Measurements from ENCODE around the gene MYO5C. TPM values are rescaled to one million over a fixed set of nuclear protein-coding genes. Genes with fewer than 3 reads are reported as not detected.

The MYO5C gene
- total RNA-seq, 1 donor from 2014 or later: 10.3 TPM

DNA sequence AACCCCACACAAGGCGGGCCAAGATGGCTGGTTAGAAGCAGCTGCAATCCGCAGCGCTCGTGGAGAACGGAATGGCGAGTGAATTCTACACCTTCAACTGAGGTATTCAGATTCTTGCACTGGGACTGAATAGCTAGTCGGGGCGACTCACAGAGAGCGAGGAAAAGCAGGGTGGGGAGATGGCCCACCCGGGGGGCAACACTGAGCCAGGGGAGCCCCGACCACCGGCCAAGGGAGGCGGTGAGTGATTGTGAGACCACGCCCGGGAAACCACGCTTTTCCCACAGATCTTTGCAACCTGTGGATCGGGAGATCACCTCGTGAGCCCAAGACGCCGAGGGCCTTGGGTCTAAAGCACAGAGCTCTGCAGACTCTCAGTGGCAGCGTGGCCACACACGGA is 132.7 kb downstream of the MYO5C start:
- no peaks in the 10 kb centered on the region for H3K27me3 ChIP-seq
- H3K4me1 ChIP-seq: no peaks in the 10 kb centered on the region
- H3K36me3 ChIP-seq: peaks cover 0 to 6% of the 10 kb centered on the region in 2 donors
- no peaks in the 10 kb centered on the region for H3K9me3 ChIP-seq
- intact Hi-C loops (cut with DNase I): no loop called here
- no peak for DNase-seq (ENCODE audit: extremely low spot score in 2 of 2)
- TF ChIP-seq, protein P1, sequence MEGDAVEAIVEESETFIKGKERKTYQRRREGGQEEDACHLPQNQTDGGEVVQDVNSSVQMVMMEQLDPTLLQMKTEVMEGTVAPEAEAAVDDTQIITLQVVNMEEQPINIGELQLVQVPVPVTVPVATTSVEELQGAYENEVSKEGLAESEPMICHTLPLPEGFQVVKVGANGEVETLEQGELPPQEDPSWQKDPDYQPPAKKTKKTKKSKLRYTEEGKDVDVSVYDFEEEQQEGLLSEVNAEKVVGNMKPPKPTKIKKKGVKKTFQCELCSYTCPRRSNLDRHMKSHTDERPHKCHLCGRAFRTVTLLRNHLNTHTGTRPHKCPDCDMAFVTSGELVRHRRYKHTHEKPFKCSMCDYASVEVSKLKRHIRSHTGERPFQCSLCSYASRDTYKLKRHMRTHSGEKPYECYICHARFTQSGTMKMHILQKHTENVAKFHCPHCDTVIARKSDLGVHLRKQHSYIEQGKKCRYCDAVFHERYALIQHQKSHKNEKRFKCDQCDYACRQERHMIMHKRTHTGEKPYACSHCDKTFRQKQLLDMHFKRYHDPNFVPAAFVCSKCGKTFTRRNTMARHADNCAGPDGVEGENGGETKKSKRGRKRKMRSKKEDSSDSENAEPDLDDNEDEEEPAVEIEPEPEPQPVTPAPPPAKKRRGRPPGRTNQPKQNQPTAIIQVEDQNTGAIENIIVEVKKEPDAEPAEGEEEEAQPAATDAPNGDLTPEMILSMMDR (IDR thresholded peaks at IDR 0.05): no peak
- TF ChIP-seq POLR2AphosphoS5 (IDR thresholded peaks at IDR 0.05; ENCODE audit: insufficient read depth in 1 of 2, low read depth in 1 of 2) (no peak), POLR2A (IDR thresholded peaks at IDR 0.05) (no peak)
- H3K4me3 ChIP-seq: no peak overlapping the region
- no peak overlapping the region for H3K27ac ChIP-seq

DNA sequence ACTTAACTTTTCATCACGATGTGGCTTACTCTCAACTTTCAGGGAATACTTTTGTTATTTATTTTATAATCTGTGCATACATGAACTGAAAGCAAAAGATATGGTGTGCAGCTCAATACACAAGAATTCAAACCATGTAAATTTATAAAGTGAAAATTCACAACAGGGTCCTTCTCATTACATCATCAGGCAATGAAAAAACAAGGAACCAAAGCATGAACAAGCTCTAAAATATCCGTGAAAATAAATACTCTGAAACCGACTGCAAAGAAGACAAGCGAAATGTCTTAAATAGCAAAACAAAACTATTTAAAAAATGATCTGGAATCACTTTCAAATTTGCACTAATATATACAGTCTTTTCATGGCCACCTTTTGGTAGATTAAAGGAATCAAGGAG is 133.3 kb downstream of the MYO5C start:
- TF ChIP-seq POLR2AphosphoS5 (IDR thresholded peaks at IDR 0.05; ENCODE audit: insufficient read depth in 1 of 2, low read depth in 1 of 2) (no peak), POLR2A (IDR thresholded peaks at IDR 0.05) (no peak)
- TF ChIP-seq, protein P1 (IDR thresholded peaks at IDR 0.05): no peak
- intact Hi-C loops (cut with DNase I): no loop called here
- Histone ChIP-seq H3K9me3 (no peaks in the 10 kb centered on the region), H3K27me3 (no peaks in the 10 kb centered on the region), H3K4me3 (no peak overlapping the region), H3K4me1 (no peaks in the 10 kb centered on the region), H3K36me3 (peaks cover 0 to 6% of the 10 kb centered on the region in 2 donors), H3K27ac (no peak overlapping the region)
- DNase-seq (ENCODE audit: extremely low spot score in 2 of 2): no peak

DNA sequence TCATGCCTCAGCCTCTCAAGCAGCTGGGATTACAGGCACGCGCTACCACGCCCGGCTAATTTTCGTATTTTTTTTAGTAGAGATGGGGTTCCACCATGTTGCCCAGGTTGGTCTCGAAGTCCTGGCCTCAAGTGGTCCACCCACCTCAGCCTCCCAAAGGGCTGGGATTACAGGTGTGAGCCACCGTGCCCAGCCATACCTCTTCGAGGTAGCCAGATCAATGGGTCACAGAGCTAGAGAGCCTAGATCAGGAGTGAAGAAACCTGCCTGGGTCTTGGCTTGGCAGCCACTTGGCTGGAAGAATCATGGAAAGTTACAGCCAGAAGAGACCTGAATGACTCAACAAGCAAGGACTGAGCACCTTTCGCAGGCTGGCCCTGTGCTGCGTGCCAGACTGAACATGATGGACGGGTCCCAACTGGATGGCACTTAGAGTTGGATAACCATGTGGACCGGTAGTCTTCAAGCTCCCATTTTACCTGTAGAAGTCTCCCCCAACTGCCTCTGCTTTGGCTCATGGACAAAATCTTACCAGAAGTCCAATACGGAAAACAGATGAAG is 134.1 kb downstream of the MYO5C start:
- Histone ChIP-seq H3K9me3 (no peaks in the 10 kb centered on the region), H3K27me3 (no peaks in the 10 kb centered on the region), H3K36me3 (peaks cover 0 to 6% of the 10 kb centered on the region in 2 donors), H3K4me3 (no peak overlapping the region), H3K4me1 (no peaks in the 10 kb centered on the region), H3K27ac (no peak overlapping the region)
- no peak for DNase-seq (ENCODE audit: extremely low spot score in 2 of 2)
- TF ChIP-seq POLR2A (IDR thresholded peaks at IDR 0.05) (no peak), POLR2AphosphoS5 (IDR thresholded peaks at IDR 0.05; ENCODE audit: insufficient read depth in 1 of 2, low read depth in 1 of 2) (no peak)
- TF ChIP-seq, protein P1 (IDR thresholded peaks at IDR 0.05): no peak
- intact Hi-C loops (cut with DNase I): no loop called here

DNA sequence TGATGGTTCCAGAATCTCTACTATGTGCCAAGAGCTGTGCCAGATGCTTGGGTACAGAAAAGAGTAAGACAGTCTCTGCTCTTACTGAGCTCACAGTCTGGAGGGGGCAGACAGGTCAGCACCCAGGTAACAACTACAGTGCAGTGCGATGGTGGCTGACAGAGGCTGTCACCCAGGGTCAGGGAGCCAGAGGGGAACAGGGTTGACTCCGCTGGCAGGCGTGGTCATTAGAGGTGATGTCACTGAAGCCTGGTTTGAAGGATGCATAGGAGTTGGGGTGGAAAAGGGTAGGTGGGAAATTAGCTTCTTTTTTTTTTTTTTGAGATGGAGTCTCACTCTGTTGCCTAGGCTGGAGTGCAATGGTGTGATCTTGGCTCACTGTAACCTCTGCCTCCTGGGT is 136.0 kb downstream of the MYO5C start:
- Histone ChIP-seq H3K4me3 (no peak overlapping the region), H3K27me3 (no peaks in the 10 kb centered on the region), H3K9me3 (no peaks in the 10 kb centered on the region), H3K4me1 (no peaks in the 10 kb centered on the region), H3K36me3 (peaks cover 0 to 6% of the 10 kb centered on the region in 2 donors), H3K27ac (no peak overlapping the region)
- intact Hi-C loops (cut with DNase I): no loop called here
- peak in 1 of 2 donors; percentile 29 for DNase-seq (ENCODE audit: extremely low spot score in 2 of 2)
- TF ChIP-seq, protein P1 (IDR thresholded peaks at IDR 0.05): no peak
- no peak for TF ChIP-seq POLR2AphosphoS5 (IDR thresholded peaks at IDR 0.05; ENCODE audit: insufficient read depth in 1 of 2, low read depth in 1 of 2)
- no peak for TF ChIP-seq POLR2A (IDR thresholded peaks at IDR 0.05)

DNA sequence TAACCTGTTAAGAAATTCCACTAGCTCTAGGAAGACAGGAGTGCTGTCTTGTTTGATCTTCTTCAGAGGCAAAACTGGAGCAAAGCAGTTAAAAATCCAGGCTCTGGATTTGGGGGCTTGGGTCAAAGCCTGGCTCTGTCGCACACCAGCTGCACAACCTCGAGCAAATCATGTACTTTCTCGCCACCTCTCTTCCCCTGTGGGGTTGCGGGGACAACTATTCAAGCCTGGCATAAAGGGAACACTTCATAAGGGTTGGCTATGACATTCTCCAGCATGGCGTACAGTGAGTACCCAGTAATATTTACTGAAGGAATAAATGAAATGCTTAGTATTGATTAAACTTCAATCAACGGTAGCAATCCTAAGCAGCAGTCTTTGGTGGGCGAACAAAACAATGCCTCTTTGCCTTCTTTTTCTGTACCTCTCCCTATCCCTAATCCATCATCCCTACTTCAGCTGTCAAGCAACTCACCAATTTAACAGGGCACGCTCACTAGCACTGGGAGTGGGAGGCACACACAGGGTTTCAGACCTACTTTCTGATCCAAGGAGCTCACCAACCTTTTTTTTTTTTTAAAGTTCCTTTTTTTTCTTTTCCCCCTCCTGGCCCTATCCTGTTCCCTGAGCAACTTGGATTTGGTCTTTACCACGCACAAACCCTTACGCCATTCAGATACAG is 137.4 kb downstream of the MYO5C start:
- H3K27ac ChIP-seq: no peak overlapping the region
- H3K36me3 ChIP-seq: peaks cover 0 to 6% of the 10 kb centered on the region in 2 donors
- intact Hi-C loops (cut with DNase I): no loop called here
- DNase-seq (ENCODE audit: extremely low spot score in 2 of 2): no peak
- no peaks in the 10 kb centered on the region for H3K4me1 ChIP-seq
- H3K27me3 ChIP-seq: no peaks in the 10 kb centered on the region
- H3K9me3 ChIP-seq: no peaks in the 10 kb centered on the region
- H3K4me3 ChIP-seq: no peak overlapping the region
- TF ChIP-seq, protein P1 (IDR thresholded peaks at IDR 0.05): no peak
- TF ChIP-seq POLR2AphosphoS5 (IDR thresholded peaks at IDR 0.05; ENCODE audit: insufficient read depth in 1 of 2, low read depth in 1 of 2) (no peak), POLR2A (IDR thresholded peaks at IDR 0.05) (no peak)

Measured in vagina (tissue), 2 donors.